HG03045 (cell line): ENCODE results near the gene FAM222B.
"Not testable (repeated sequence)": the region's sequence is repeated elsewhere in the genome, so short reads cannot be mapped to it uniquely, and the experiment has no call there.

Experiments used
- ATAC-seq: cut with Tn5 transposase; IDR thresholded peaks from one replicate; pipeline ENCODE4 v1.9.1; 2021; ENCODE audit warnings: mild to moderate bottlenecking, moderate library complexity; ENCODE audit not compliant: unreplicated experiment

Gene FAM222B

GRCh38 chr17:28734712-28735241, 107.8 kb downstream of the FAM222B start:
- no peak for ATAC-seq

DNA sequence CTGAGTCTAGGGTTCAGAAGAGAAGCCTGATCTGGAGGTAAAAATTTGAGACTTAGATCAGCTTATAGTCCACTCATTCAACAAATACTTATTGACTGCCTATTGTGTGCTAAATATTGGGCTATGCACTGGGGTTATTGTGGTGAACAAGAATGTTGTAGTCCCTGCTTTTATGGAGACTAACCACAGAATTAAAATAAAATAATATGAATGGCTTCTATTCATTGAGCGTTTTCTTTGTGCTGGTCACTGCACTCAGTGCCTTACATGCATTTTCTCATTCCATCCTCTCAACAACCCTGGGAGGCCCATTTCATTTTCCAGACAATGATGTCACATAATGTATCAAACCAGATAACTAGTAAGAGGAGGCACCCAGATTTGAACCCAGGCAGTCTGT, 109.2 kb downstream of the FAM222B start:
- no peak for ATAC-seq

- ATAC-seq, result no peak
Observed at GRCh38 chr17:28729950-28730330, 112.7 kb downstream of the FAM222B start.

DNA sequence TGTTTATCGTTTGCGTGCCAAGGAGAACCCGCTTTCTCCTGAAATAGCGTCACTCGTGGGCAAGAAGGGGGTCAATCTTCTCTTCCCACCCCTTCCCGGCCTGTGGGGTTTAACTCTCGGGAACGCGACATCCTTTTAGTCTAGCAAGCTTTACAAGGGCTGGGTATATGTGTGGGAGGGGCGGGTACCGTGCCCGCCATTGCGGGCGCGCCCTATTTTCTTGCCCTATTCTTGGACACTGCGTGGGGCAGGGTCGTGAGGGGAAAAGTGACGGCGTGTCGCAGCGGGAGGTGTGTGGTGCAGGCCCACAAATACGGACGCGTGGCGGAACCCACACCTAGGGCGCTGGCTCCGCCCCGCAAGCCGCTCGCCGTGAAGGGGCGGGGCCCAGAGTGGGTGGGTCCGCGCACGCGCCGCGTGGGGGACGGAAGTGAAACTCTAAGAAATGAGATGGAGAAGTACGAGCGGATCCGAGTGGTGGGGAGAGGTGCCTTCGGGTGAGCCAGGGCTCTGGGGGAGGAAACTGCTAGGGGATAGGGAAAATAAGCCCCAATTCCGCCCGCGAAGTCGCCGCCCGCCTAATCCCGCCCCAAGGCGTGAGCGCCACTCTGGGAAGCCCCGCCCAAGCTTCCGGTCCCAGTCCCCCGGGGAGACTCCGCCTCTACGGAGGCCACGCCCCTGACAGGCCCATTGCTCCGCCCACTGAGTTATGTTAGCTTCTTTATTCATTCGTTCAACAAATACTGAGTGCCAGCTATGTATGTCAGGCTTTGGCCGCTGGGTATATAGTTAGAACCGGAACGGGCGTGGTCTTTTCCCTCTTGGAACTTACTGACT, 114.0 kb downstream of the FAM222B start, which contains the start of gene NEK8:
Gene NEK8, plus strand, starts transcription at position 425 of the 837 bp plus-strand sequence. Its CDS starts 26 bp downstream, at position 451.
- peak; percentile 56 for ATAC-seq

- ATAC-seq, result peak; percentile 31
Observed at GRCh38 chr17:28726627-28727491, 115.7 kb downstream of the FAM222B start.

DNA sequence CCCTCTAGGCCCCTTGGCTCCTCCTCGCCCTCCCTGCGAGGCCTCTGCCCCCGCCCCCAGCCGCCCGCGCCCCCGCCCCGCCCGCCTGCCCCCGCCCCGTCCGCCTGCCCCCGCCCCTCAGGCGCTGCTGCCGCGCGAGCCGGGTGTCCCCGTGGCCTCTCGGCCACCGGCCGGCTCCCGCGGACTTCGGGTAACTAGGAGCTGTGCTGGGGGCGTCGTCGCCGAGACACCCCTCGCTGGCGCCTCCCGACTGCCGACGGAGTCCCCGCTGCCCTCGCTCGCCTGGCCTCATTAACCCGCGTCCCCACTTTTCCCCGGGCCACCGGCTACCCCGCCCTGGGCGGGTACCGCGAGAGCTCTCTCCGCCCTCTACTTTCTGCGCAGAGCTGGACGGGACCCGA, 116.4 kb downstream of the FAM222B start, which contains the start of gene TLCD1:
Gene TLCD1, minus strand, starts transcription at position 8 of the 401 bp plus-strand sequence. CDS start 136 bp downstream, outside the sequence.
- ATAC-seq, result peak; percentile 17

DNA sequence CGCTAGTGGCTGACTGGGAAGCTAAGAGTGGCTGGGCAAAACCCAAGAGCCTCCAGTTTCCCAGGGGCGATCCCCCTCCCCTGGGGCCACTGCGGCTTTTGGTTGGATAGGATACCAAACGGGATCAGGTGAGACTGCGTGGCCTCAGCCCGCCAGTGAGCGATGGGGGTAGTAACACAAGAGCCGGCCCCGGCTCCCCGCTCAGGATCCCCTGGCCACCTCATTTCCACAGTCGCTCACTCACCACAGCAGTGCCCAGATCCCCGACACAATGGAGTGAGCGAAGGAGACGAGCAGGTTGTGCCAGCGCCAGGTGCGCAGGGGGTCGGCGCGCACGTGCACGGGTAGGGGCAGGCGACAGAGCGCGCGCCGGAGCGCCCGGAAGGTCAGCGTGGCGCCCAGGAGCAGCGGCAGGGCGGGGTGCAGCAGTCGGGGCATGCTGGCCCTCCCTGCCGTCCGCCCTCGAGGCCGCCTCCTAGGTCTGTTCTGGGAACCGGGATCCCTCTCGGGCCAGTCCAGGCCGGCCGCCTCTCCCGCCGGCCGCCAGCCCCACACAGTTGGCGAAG, 116.8 kb downstream of the FAM222B start:
- ATAC-seq, result peak; percentile 4

DNA sequence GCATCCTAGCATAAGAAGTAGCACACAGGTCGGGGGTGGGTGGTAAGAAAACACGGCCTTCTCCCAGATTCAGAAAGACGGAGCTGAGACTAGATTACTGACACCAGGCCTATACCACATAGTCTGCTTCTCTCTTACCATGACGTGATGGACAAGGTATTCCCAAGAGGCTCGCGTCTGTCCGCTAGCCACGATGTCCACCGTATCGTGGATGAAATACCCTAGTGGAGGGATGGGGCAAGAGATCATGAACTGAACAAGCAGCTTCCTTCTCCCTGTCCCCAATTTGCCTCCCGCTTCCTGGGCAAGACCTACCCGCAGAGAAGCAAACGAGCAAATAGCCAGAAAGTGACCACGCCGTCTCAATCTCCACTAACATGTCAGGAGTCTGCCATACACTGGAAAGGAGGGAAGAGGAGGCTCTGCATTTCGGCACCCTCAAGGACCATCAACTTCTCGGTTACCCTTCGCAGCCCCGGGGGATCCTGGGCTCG, 117.4 kb downstream of the FAM222B start:
- no peak for ATAC-seq

DNA sequence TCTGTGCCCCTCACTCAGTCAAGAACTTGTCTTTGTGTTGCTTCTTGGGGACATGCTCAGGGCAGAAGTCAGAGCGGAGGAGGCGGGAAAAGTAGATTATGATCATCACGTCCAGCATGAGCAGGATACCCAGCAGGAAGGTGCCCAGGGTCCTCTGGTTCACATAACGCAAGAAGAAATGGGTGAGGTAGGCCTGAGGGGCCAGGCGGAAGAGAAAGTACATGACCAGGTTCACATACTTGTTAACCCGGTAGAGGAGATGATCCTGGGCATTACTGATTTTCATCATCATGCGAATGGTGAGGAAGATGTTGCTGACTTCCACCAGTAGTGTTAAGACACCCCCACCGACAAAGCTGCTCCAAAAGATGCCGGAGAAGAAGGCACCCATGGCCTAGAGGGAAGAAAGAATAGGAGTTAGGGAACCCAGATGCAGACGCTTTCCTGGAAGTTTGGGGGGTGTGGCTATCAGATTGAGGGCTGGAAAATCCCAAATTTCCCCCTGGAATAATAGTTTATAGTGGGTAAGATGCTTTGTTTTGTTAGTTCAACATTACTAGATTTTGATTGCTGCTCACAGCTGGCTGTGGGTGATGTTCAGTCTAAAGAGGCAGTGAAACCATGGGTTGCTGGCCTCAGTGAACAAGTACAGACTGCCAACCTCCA, 118.0 kb downstream of the FAM222B start:
- ATAC-seq, result no peak

DNA sequence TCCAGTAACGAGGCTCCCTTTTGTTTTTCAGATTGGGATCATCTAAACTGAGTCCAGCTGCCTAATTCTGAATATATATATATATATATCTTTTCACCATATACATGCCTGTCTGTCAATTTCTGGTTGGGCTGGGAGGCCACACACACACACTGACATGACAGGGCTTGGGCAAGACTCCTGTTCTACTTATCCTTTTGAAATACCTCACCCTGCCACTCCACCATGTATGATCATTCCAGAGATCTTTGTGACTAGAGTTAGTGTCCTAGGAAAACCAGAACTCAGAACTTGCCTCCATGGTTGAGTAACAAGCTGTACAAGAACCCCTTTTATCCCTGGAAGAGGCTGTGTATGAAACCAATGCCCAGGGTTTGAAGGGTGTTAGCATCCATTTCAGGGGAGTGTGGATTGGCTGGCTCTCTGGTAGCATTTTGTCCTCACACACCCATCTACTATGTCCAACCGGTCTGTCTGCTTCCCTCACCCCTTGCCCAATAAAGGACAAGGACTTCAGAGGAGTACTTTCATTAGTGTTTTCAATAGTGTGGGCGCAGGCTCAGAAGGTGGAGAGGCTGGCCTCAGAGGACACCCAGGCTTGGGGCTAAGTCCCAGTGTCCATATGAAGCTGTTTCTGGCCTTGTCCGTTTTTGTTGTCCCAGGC, 118.6 kb downstream of the FAM222B start:
- not testable (repeated sequence) for ATAC-seq

- ATAC-seq, result no peak
Observed at GRCh38 chr17:28723159-28723835, 119.3 kb downstream of the FAM222B start.

- ATAC-seq, result no peak
Observed at GRCh38 chr17:28722417-28723158, 120.0 kb downstream of the FAM222B start.

DNA sequence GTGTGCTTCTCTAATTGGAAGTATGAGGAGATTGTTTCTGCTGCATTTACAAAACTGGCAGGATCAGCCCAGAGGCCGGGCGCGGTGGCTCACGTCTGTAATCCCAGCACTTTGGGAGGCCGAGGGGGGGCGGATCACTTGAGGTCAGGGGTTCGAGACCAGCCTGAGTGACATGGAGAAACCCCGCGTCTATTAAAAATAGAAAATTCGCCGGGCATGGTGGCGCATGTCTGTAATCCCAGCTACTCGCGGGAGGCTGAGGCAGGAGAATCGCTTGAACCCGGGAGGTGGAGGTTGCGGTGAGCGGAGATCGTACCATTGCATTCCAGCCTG, 121.6 kb downstream of the FAM222B start:
- not testable (repeated sequence) for ATAC-seq

DNA sequence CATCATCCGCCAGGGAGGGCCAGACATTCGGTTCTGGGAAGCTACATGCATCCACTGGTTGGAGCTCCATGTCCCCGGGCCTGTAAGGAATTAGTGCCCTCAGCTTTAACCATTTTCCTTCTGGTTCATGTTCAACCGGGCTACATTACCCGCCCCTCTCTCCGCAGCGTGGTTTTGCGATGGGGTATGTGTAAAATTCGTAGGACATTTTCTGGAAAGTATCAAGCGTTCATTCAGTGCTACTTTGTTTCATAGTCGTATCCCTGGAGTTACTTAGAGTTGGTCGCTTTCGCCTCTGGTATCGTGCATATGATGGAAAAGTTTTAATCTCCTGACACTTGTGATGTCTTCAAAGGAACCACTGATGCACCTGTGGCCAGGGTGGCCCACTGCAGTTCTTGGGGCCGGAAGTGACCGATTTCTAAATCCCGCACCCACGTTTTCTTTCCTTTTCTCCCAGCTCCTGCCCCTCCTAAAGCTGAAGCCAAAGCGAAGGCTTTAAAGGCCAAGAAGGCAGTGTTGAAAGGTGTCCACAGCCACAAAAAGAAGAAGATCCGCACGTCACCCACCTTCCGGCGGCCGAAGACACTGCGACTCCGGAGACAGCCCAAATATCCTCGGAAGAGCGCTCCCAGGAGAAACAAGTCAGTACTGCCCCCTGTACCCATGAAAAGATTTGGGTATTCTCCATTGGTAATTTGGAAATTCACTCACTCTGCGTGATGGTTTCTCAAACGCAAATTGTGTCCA, 122.2 kb downstream of the FAM222B start:
- ATAC-seq, result no peak

GRCh38 chr17:28719021-28719433, 123.6 kb downstream of the FAM222B start:
- ATAC-seq, result peak; percentile 2

DNA sequence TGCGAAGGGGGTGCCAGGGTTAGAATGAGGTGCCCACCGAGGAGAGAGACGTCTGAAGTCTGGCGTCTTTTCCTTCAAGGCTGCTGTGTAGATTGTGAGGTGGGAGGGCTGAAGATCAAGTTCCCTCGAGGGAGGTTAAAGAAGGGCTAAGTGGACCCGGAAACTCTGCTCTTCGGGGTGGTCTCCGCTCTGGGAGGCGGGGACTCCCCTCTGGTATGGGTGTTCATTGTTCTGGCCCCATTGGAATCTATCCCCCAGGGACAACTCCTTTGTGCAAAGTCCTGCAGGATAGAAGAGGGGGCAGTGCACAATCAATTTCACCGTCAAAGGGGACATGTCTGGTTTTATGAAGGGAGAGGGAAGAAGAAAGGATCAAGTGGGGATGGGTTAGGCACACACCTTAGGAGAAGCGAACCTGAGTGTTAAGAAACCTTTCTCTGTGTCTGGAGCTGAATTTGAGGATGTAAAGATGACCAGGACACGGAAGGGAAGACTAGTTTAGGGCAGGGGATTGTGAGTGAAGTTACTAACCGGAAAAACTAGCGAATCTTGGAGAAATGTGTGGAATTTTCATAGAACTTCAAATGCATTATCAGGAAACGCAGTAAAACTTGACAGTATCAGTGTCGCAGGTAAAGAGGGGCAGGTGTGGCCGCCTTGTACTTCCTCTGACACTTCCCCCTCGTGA, 124.1 kb downstream of the FAM222B start:
- no peak for ATAC-seq

DNA sequence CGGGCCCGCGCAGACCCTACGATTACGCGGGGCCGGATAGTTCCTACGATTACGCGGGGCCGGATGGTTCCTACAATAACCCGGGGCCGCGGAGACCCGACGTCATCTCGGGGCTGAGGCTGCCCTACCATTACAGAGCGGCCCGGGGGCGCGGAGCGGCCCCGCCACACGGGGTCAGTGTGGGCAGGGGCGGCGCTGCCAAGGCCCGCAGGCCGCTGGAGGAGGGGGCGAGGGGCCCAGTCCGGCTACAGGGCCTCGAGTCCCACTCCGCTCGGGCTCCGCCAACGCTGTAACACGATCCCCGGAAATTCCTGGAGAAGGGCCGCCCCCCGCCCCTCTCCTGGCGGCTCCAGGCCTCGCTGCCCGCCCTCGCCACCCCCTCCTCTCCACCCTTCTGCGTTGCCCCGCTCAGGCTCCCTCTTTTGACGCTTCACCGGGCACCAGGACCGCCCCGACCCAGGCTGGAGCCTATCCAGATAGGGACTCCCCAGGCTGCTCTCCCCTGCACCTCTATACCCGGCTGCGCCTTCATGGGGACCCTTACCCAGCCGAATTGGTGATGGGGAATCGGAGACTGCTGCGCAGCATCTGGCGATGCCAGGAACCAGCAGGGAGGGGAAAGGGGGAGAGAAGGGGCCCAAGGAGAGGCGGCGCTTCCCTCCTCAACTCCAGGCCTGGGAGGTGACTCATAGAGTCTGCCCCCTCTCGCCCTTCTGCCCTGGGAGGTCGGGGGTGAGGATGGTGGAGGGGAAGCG, 124.8 kb downstream of the FAM222B start, which contains the start of gene RAB34:
Gene RAB34, minus strand, starts transcription at position 291 of the 755 bp plus-strand sequence. CDS start 602 bp downstream, outside the sequence.
- ATAC-seq, result no peak
